Neutrophil (primary cell): ENCODE data around the gene PMIS2.

Experiments
- H3K27ac ChIP-seq: fragments of 200-600 bp; sonication (generic); 2 replicates; pipeline ENCODE4 v1.5.1; 2016; ENCODE audit warnings: mild to moderate bottlenecking, moderate library complexity
- H3K27me3 ChIP-seq: fragments of 200-600 bp; sonication (generic); 2 replicates; pipeline ENCODE4 v1.6.0; 2016; ENCODE audit warnings: mild to moderate bottlenecking
- H3K36me3 ChIP-seq: fragments of 200-600 bp; sonication (generic); 2 replicates; pipeline ENCODE4 v1.5.1; 2017
- H3K4me1 ChIP-seq, 2 experiments: fragments of 200-600 bp in 1 of 2; sonication (generic) in 1 of 2; 1 replicate in 1 of 2; 2 replicates in 1 of 2; pipeline versions ENCODE4 v1.5.1 to v1.6.1; 2013 to 2016; ENCODE audit warnings: low read depth in 1 of 2, low read length in 1 of 2, mild to moderate bottlenecking in 1 of 2, moderate library complexity in 1 of 2; ENCODE audit not compliant: control insufficient read depth in 1 of 2, insufficient read depth in 1 of 2
- H3K4me3 ChIP-seq, 2 experiments: fragments of 200-600 bp in 1 of 2; sonication (generic) in 1 of 2; 1 replicate in 1 of 2; 2 replicates in 1 of 2; pipeline ENCODE4 v1.5.1; 2013 to 2016; ENCODE audit warnings: low read depth in 1 of 2, low read length in 1 of 2, mild to moderate bottlenecking in 1 of 2, moderate library complexity in 1 of 2
- H3K9me3 ChIP-seq: fragments of 200-600 bp; sonication (generic); 2 replicates; pipeline ENCODE4 v1.5.1; 2016
- TF ChIP-seq, protein P1 (sequence below): fragments of 200-600 bp; sonication (generic); IDR thresholded peaks from 2 replicates; pipeline ENCODE4 v1.5.1; 2016; ENCODE audit warnings: antibody characterized with exemption

The PMIS2 gene

GRCh38 chr19:35609851-35610353, 23.9 kb downstream of the PMIS2 start:
- H3K27me3 ChIP-seq: no peaks in the 10 kb centered on the region
- TF ChIP-seq, protein P1, sequence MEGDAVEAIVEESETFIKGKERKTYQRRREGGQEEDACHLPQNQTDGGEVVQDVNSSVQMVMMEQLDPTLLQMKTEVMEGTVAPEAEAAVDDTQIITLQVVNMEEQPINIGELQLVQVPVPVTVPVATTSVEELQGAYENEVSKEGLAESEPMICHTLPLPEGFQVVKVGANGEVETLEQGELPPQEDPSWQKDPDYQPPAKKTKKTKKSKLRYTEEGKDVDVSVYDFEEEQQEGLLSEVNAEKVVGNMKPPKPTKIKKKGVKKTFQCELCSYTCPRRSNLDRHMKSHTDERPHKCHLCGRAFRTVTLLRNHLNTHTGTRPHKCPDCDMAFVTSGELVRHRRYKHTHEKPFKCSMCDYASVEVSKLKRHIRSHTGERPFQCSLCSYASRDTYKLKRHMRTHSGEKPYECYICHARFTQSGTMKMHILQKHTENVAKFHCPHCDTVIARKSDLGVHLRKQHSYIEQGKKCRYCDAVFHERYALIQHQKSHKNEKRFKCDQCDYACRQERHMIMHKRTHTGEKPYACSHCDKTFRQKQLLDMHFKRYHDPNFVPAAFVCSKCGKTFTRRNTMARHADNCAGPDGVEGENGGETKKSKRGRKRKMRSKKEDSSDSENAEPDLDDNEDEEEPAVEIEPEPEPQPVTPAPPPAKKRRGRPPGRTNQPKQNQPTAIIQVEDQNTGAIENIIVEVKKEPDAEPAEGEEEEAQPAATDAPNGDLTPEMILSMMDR: no peak
- H3K9me3 ChIP-seq: no peaks in the 10 kb centered on the region
- no peaks in the 10 kb centered on the region for H3K36me3 ChIP-seq
- peaks cover 26 to 28% of the 10 kb centered on the region in 2 experiments for H3K4me1 ChIP-seq
- H3K27ac ChIP-seq: peak overlapping the region; percentile 15
- no peak overlapping the region for H3K4me3 ChIP-seq

DNA sequence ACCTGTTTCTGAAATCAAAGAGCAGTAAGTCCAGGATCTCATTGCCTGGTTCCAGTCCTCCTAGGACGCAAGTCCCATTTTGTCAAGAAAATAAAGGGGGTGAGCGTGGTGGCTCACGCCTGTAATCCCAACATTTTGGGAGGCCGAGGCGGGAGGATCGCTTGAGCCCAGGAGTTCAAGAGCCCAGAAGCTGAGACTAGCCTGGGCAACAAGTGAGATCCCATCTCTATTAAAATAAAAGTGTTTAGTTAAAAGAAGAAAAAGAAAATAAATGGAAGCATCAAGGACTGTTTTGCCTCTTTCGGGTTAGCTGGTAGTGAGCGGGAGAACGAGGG, 26.2 kb downstream of the PMIS2 start:
- H3K9me3 ChIP-seq: no peaks in the 10 kb centered on the region
- TF ChIP-seq, protein P1: no peak
- peak overlapping the region; percentile 12 for H3K27ac ChIP-seq

GRCh38 chr19:35612559-35613321, 26.8 kb downstream of the PMIS2 start, which contains the start of gene HAUS5:
Gene HAUS5, plus strand, starts transcription at chr19:35612735. Its CDS starts 60 bp downstream, at chr19:35612795.
- H3K27ac ChIP-seq: peak within 1 kb of the TSS; percentile 12
- H3K9me3 ChIP-seq: no peaks in the 10 kb centered on the region
- TF ChIP-seq, protein P1: peak; percentile 65

More for the DNA sequence above, 26.2 kb downstream of the PMIS2 start:
- Histone ChIP-seq H3K27me3 (no peaks in the 10 kb centered on the region), H3K4me3 (peak overlapping the region; percentile 71 to 82), H3K36me3 (no peaks in the 10 kb centered on the region), H3K4me1 (peaks cover 22 to 28% of the 10 kb centered on the region in 2 experiments)

GRCh38 chr19:35613574-35613973, 27.6 kb downstream of the PMIS2 start:
- no peaks in the 10 kb centered on the region for H3K27me3 ChIP-seq
- TF ChIP-seq, protein P1: no peak
- peaks cover 22 to 28% of the 10 kb centered on the region in 2 experiments for H3K4me1 ChIP-seq
- H3K9me3 ChIP-seq: no peaks in the 10 kb centered on the region
- H3K4me3 ChIP-seq: no peak overlapping the region
- peaks cover 10% of the 10 kb centered on the region for H3K36me3 ChIP-seq
- no peak overlapping the region for H3K27ac ChIP-seq

More at GRCh38 chr19:35612559-35613321, 26.8 kb downstream of the PMIS2 start, which contains the start of gene HAUS5:
- peaks cover 22 to 28% of the 10 kb centered on the region in 2 experiments for H3K4me1 ChIP-seq
- H3K4me3 ChIP-seq: peak within 1 kb of the TSS; percentile 71 to 82
- peaks cover 2% of the 10 kb centered on the region for H3K36me3 ChIP-seq
- no peaks in the 10 kb centered on the region for H3K27me3 ChIP-seq

DNA sequence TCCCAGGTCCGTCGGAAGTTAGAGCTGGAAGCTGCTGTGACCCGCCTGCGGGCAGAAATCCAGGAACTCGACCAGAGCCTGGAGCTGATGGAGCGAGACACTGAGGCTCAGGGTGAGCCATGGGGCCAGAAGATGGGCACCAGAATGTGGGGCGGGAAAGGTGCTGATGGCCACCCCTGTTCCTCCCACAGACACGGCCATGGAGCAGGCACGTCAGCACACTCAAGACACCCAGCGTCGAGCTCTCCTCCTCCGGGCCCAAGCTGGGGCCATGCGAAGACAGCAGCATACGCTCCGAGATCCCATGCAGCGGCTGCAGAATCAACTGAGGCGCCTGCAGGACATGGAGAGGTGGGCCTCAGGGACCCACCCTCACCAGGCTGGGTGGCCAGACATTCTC, 29.1 kb downstream of the PMIS2 start:
- no peaks in the 10 kb centered on the region for H3K9me3 ChIP-seq
- H3K27ac ChIP-seq: no peak overlapping the region
- H3K4me3 ChIP-seq: no peak overlapping the region
- no peaks in the 10 kb centered on the region for H3K27me3 ChIP-seq
- TF ChIP-seq, protein P1: no peak
- peaks cover 13% of the 10 kb centered on the region for H3K36me3 ChIP-seq
- peaks cover 16 to 21% of the 10 kb centered on the region in 2 experiments for H3K4me1 ChIP-seq
